Kidney (tissue), 14 donors: ENCODE results near the gene GPR152. TPM values are rescaled to one million over a fixed set of nuclear protein-coding genes. Genes with fewer than 3 reads are reported as not detected.

Experiments
- DNase-seq, 5 donors: peaks; one replicate each; pipeline ENCODE4 v3.0.0-alpha.2; 2013 to 2020
- FAIRE-seq: peaks from 2 replicates; lab custom pipeline; 2012; peaks lifted over from hg19 to GRCh38; lab: Jason Lieb, UNC
- H3K27ac ChIP-seq, 2 donors: one replicate each; pipeline ENCODE4 v1.7.0; 2013; ENCODE audit warnings: low read depth in 2 of 2, low read length in 2 of 2, inconsistent platforms in 1 of 2
- H3K27me3 ChIP-seq: one replicate; pipeline ENCODE4 v1.7.1; 2013; ENCODE audit warnings: low read length, inconsistent platforms; ENCODE audit not compliant: control insufficient read depth, insufficient read depth
- H3K36me3 ChIP-seq, 3 donors: one replicate each; pipeline versions ENCODE4 v1.7.0 to v1.7.1; 2013; ENCODE audit warnings: low read length in 3 of 3, control low read depth in 1 of 3, inconsistent platforms in 1 of 3; ENCODE audit not compliant: insufficient read depth in 3 of 3, control insufficient read depth in 2 of 3
- H3K4me1 ChIP-seq, 3 donors: one replicate each; pipeline versions ENCODE4 v1.7.0 to v1.7.1; 2013; ENCODE audit warnings: low read length in 3 of 3, inconsistent platforms in 1 of 3, low read depth in 1 of 3; ENCODE audit not compliant: control insufficient read depth in 2 of 3, insufficient read depth in 2 of 3
- H3K4me3 ChIP-seq, 3 donors: one replicate each; pipeline versions ENCODE4 v1.7.0 to v1.8.1; 2013; ENCODE audit warnings: low read length in 3 of 3, control low read depth in 1 of 3, inconsistent platforms in 1 of 3
- H3K9ac ChIP-seq, 3 donors: one replicate each; pipeline versions ENCODE4 v1.7.0 to v1.7.1; 2013; ENCODE audit warnings: low read length in 3 of 3, control low read depth in 1 of 3, inconsistent platforms in 1 of 3
- H3K9me3 ChIP-seq, 3 donors: one replicate each; pipeline versions ENCODE4 v1.7.0 to v1.7.1; 2013; ENCODE audit warnings: low read length in 3 of 3, control low read depth in 1 of 3, inconsistent platforms in 1 of 3; ENCODE audit not compliant: control insufficient read depth in 2 of 3, insufficient read depth in 1 of 3
- CTCF ChIP-seq: IDR thresholded peaks from 3 replicates; pipeline ENCODE4 v1.5.1; 2012; ENCODE audit warnings: mild to moderate bottlenecking, moderate library complexity, borderline replicate concordance; ENCODE audit not compliant: insufficient read depth; ENCODE audit errors: extremely low read depth
- intact Hi-C: fragments of 100-400 bp; cut with DNase I; formaldehyde crosslinking; loops from one replicate; pipeline ENCODE4 v1.11.1; 2022
- polyA plus RNA-seq: library from polyadenylated mRNA; stranded (reverse); fragments of 350-450 nt; fragmentation: Illumina TruSeq; extraction: RNeasy Lipid Tissue Mini Kit (QIAGEN cat#74804); gene quantifications from one replicate; pipeline ENCODE4 v1.2.3, GENCODE V29; 2014; ENCODE audit warnings: low read depth, low replicate concordance; ENCODE audit not compliant: insufficient read depth
- total RNA-seq: library from RNA; stranded (reverse); fragmentation: NEBNext Ultra II Directional; extraction: Animal tissue kit (Norgen Biotek cat#: 25700); gene quantifications from one replicate; pipeline ENCODE4 v1.2.1, GENCODE V29; 2021
- donor health status: control.
- donor health status: control.
- donor health status: control.
- donor health status: control.
- donor health status: control.
- donor health status: DM: yes; HTN: yes; CAD: no.
- donor health status: Normal renal cell carcinoma (clear cell type).

GPR152 gene
- total and polyA plus RNA-seq, 2 donors from 2014 or later: not detected

- Histone ChIP-seq H3K27ac (no peak overlapping the region), H3K9me3 (no peaks in the 10 kb centered on the region), H3K4me3 (no peak overlapping the region), H3K36me3 (no peaks in the 10 kb centered on the region), H3K4me1 (peaks cover 0 to 26% (median 11%) of the 10 kb centered on the region in 3 donors), H3K27me3 (no peaks in the 10 kb centered on the region), H3K9ac (no peak overlapping the region)
- FAIRE-seq: no peak
- no peak for TF ChIP-seq CTCF
- DNase-seq: peak in 1 of 5 donors; percentile 38
- intact Hi-C loops: no loop called here
These were observed 35.9 kb downstream of the GPR152 start for GRCh38 chr11:67416416-67417335.

GRCh38 chr11:67415501-67416304 lies 36.8 kb downstream of the GPR152 start, which contains the start of gene CARNS1:
Gene CARNS1, plus strand, starts transcription at chr11:67415678. Its CDS starts 522 bp downstream, at chr11:67416200.
- H3K27me3 ChIP-seq: no peaks in the 10 kb centered on the region
- DNase-seq: no peak
- intact Hi-C loops: no loop called here
- no peaks in the 10 kb centered on the region for H3K9me3 ChIP-seq
- no peaks in the 10 kb centered on the region for H3K36me3 ChIP-seq
- peaks cover 0 to 26% (median 11%) of the 10 kb centered on the region in 3 donors for H3K4me1 ChIP-seq
- H3K9ac ChIP-seq: no peak within 1 kb of the TSS
- no peak within 1 kb of the TSS for H3K27ac ChIP-seq
- H3K4me3 ChIP-seq: no peak within 1 kb of the TSS
- FAIRE-seq: no peak
- no peak for TF ChIP-seq CTCF

DNA sequence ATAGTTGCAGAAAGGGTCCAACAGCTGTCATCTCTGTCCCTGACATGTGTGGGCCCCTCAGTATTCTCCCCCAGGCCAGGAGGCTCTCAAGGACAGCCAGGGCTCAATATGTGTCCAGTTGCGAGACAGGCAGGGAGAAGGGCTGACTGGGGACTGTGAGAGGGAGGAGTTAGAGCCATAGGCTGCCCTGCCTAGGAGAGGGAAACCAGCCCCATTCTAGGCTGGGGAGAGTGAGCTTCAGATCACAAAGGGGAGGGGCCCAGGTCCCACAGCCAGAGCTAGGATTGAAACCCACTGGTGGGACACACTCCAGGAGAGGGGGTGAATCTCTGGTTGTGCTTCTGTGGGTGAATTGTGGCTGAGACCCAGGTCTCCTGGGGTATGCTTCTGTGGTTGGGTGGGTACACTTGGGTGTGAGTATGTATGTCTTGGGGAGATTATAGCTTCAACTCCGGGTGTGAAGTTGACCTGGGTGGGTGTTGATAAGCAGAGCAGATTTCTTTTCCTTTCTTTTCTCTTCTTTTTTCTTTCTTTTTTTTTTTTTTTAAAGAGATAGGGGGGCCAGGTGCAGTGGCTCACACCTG lies 39.2 kb downstream of the GPR152 start:
- no peak for DNase-seq
- Histone ChIP-seq H3K27me3 (no peaks in the 10 kb centered on the region), H3K4me3 (no peak overlapping the region), H3K4me1 (peaks cover 0 to 11% (median 0%) of the 10 kb centered on the region in 3 donors), H3K27ac (no peak overlapping the region), H3K9me3 (no peaks in the 10 kb centered on the region), H3K9ac (no peak overlapping the region), H3K36me3 (no peaks in the 10 kb centered on the region)
- no peak for TF ChIP-seq CTCF
- FAIRE-seq: no peak
- intact Hi-C loops: no loop called here
